Measurements from ENCODE around the gene POLE. TPM values are rescaled to one million over a fixed set of nuclear protein-coding genes. Genes with fewer than 3 reads are reported as not detected.

POLE gene
- total and polyA plus RNA-seq, 9 of the 15 experiments (the other 6 are each of a cell fraction or from before 2014, with no cell fraction given) = 2.4 to 154 (median 49.6) TPM

- Histone ChIP-seq H3K4me3 (no peak overlapping the region), H3K27ac (ENCODE audit: extremely low read depth, low read depth, low read length) (no peak overlapping the region), H3K9ac (ENCODE audit: insufficient read depth in 1 of 2, low read depth in 2 of 2, low read length in 2 of 2) (peak overlapping the region in 1 of 2 experiments; percentile 30; a peak in 1 of 4 replicates), H2AFZ (ENCODE audit: low read depth, low read length) (no peak overlapping the region), H3K27me3 (ENCODE audit: control insufficient read depth in 2 of 2, insufficient read depth in 2 of 2, low read length in 2 of 2) (no peaks in the 10 kb centered on the region), H3K36me3 (ENCODE audit: control insufficient read depth, insufficient read depth, low read length) (peaks cover 91% of the 10 kb centered on the region), H3K9me1 (ENCODE audit: control insufficient read depth, insufficient read depth, low read length) (peaks cover 5% of the 10 kb centered on the region), H4K20me1 (replicated peaks; ENCODE audit: control insufficient read depth, insufficient read depth, low read length) (no peaks in the 10 kb centered on the region; the same call in 1 of the 2 replicates), H3K79me2 (ENCODE audit: control insufficient read depth, insufficient read depth, low read length) (no peaks in the 10 kb centered on the region; the same call in 2 of the 3 replicates), H3K4me2 (ENCODE audit: insufficient read depth, low read length) (no peak overlapping the region), H3K4me1 (replicated peaks in 1 of 2; ENCODE audit: control insufficient read depth in 2 of 2, insufficient read depth in 2 of 2, low read length in 2 of 2) (peaks cover 0 to 18% of the 10 kb centered on the region in 2 experiments; a peak in 3 of 5 replicates), H3K9me3 (replicated peaks; ENCODE audit: control insufficient read depth, insufficient read depth, low read depth, low read length) (peaks cover 2% of the 10 kb centered on the region; the same call in 1 of the 2 replicates)
- WGBS (ENCODE audit: insufficient coverage, low coverage, missing lambda C conversion rate) = 93% methylated on average over 28 of the region's 30 CpGs
- POLR2A ChIA-PET = interaction anchor here (0.6 to 1.2 kb wide), 3 partner anchors 8 to 28 kb away, joined by 3 to 6 read pairs (median 4); no protein-coding TSS in a partner anchor
- DNase-seq (ENCODE audit: extremely low read depth in 1 of 4, low spot score in 3 of 4) = peak in 1 of 4 experiments; percentile 19
- ATAC-seq = no peak
- in situ Hi-C loops (cut with MboI) (no loop called here), intact Hi-C loops (cut with micrococcal nuclease) (no loop called here)
- CTCF ChIA-PET (ENCODE audit: low intra/inter-chr PET ratio) = interaction anchor here (0.6 kb wide), 1 partner anchor 310 kb away, joined by 3 read pairs; no protein-coding TSS in a partner anchor
- FAIRE-seq = no peak
- no TSS peak for BruUV-seq (replicated peaks)
- TF ChIP-seq ATF1 (CRISPR knock-in tag; IDR thresholded peaks at IDR 0.05) (no peak), ATF1 (tag; IDR thresholded peaks at IDR 0.05) (no peak), MGA (IDR thresholded peaks at IDR 0.05) (no peak), RBM22 (IDR thresholded peaks at IDR 0.05; ENCODE audit: low read depth, low read length, poor library complexity, severe bottlenecking) (peak; percentile 37), YBX1 (IDR thresholded peaks at IDR 0.05) (no peak)
Measured at GRCh38 chr12:132724506-132725241, 37.5 kb upstream of the POLE start.
